ENCODE results near the gene LRGUK.

The LRGUK gene

GRCh38 chr7:134196439-134196838 is 69.3 kb downstream of the LRGUK start:
- no peaks in the 10 kb centered on the region for H3F3A ChIP-seq (ENCODE audit: low read depth)
- TF ChIP-seq EZH2phosphoT487 (IDR thresholded peaks at IDR 0.05; ENCODE audit: borderline replicate concordance): no peak
- TF ChIP-seq CTCF (conservative IDR thresholded peaks at IDR 0.05; ENCODE audit: low read length): no peak
- no peaks in the 10 kb centered on the region for H3K4me1 ChIP-seq (ENCODE audit: insufficient read depth, low read length, poor library complexity, severe bottlenecking)
- no peaks in the 10 kb centered on the region for H3K27me3 ChIP-seq (ENCODE audit: insufficient read depth, low read length, poor library complexity, severe bottlenecking)
- no peaks in the 10 kb centered on the region for H4K20me1 ChIP-seq (ENCODE audit: insufficient read depth, low read length, poor library complexity, severe bottlenecking)
- no peak overlapping the region for H2AFZ ChIP-seq (ENCODE audit: low read length)
- no peaks in the 10 kb centered on the region for H3K36me3 ChIP-seq (ENCODE audit: insufficient read depth, low read length)
- no peaks in the 10 kb centered on the region for H3K9me3 ChIP-seq (ENCODE audit: insufficient read depth, low read depth, low read length)
- H3K9me2 ChIP-seq (replicated peaks; ENCODE audit: low read depth, low read length): no peaks in the 10 kb centered on the region
- H3K4me3 ChIP-seq (ENCODE audit: low read length, poor library complexity, severe bottlenecking): no peak overlapping the region
- H3K9ac ChIP-seq (ENCODE audit: low read depth, low read length, poor library complexity, severe bottlenecking): no peak overlapping the region
- H3K79me2 ChIP-seq (ENCODE audit: insufficient read depth, low read length): no peaks in the 10 kb centered on the region
- H3K4me2 ChIP-seq (ENCODE audit: low read depth, low read length, poor library complexity, severe bottlenecking): no peak overlapping the region

- H3K79me2 ChIP-seq (ENCODE audit: insufficient read depth, low read length): no peaks in the 10 kb centered on the region
- H2AFZ ChIP-seq (ENCODE audit: low read length): no peak overlapping the region
- no peaks in the 10 kb centered on the region for H4K20me1 ChIP-seq (ENCODE audit: insufficient read depth, low read length, poor library complexity, severe bottlenecking)
- no peaks in the 10 kb centered on the region for H3K9me2 ChIP-seq (replicated peaks; ENCODE audit: low read depth, low read length)
- no peaks in the 10 kb centered on the region for H3K36me3 ChIP-seq (ENCODE audit: insufficient read depth, low read length)
- H3K4me3 ChIP-seq (ENCODE audit: low read length, poor library complexity, severe bottlenecking): no peak overlapping the region
- no peak overlapping the region for H3K4me2 ChIP-seq (ENCODE audit: low read depth, low read length, poor library complexity, severe bottlenecking)
- H3K4me1 ChIP-seq (ENCODE audit: insufficient read depth, low read length, poor library complexity, severe bottlenecking): no peaks in the 10 kb centered on the region
- H3K9me3 ChIP-seq (ENCODE audit: insufficient read depth, low read depth, low read length): no peaks in the 10 kb centered on the region
- no peak overlapping the region for H3K9ac ChIP-seq (ENCODE audit: low read depth, low read length, poor library complexity, severe bottlenecking)
- no peak for TF ChIP-seq CTCF (conservative IDR thresholded peaks at IDR 0.05; ENCODE audit: low read length)
- no peak for TF ChIP-seq EZH2phosphoT487 (IDR thresholded peaks at IDR 0.05; ENCODE audit: borderline replicate concordance)
- H3F3A ChIP-seq (ENCODE audit: low read depth): no peaks in the 10 kb centered on the region
- H3K27me3 ChIP-seq (ENCODE audit: insufficient read depth, low read length, poor library complexity, severe bottlenecking): no peaks in the 10 kb centered on the region
These were observed 70.2 kb downstream of the LRGUK start for GRCh38 chr7:134197345-134197744.

- Histone ChIP-seq H3K4me1 (ENCODE audit: insufficient read depth, low read length, poor library complexity, severe bottlenecking) (no peaks in the 10 kb centered on the region), H3K4me3 (ENCODE audit: low read length, poor library complexity, severe bottlenecking) (no peak overlapping the region), H3K9me3 (ENCODE audit: insufficient read depth, low read depth, low read length) (no peaks in the 10 kb centered on the region), H3K9ac (ENCODE audit: low read depth, low read length, poor library complexity, severe bottlenecking) (no peak overlapping the region), H4K20me1 (ENCODE audit: insufficient read depth, low read length, poor library complexity, severe bottlenecking) (no peaks in the 10 kb centered on the region), H3K27me3 (ENCODE audit: insufficient read depth, low read length, poor library complexity, severe bottlenecking) (no peaks in the 10 kb centered on the region), H3K4me2 (ENCODE audit: low read depth, low read length, poor library complexity, severe bottlenecking) (no peak overlapping the region), H3K36me3 (ENCODE audit: insufficient read depth, low read length) (no peaks in the 10 kb centered on the region), H3F3A (ENCODE audit: low read depth) (no peaks in the 10 kb centered on the region), H2AFZ (ENCODE audit: low read length) (no peak overlapping the region), H3K9me2 (replicated peaks; ENCODE audit: low read depth, low read length) (no peaks in the 10 kb centered on the region), H3K79me2 (ENCODE audit: insufficient read depth, low read length) (no peaks in the 10 kb centered on the region)
- TF ChIP-seq CTCF (conservative IDR thresholded peaks at IDR 0.05; ENCODE audit: low read length) (no peak), EZH2phosphoT487 (IDR thresholded peaks at IDR 0.05; ENCODE audit: borderline replicate concordance) (no peak)
These were observed 73.8 kb downstream of the LRGUK start for GRCh38 chr7:134200970-134201369.
